HG02938 (cell line): ENCODE data around the gene ZNF317.

Experiments used
- ATAC-seq: cut with Tn5 transposase; IDR thresholded peaks from one replicate; pipeline ENCODE4 v1.9.1; 2021; ENCODE audit warnings: mild to moderate bottlenecking, moderate library complexity; ENCODE audit not compliant: unreplicated experiment

The ZNF317 gene

GRCh38 chr19:9140159-9140874, at the start of gene ZNF317:
Gene ZNF317, plus strand, starts transcription at chr19:9140397. Its CDS starts 15,620 bp downstream, at chr19:9156017.
- peak; percentile 88 for ATAC-seq

DNA sequence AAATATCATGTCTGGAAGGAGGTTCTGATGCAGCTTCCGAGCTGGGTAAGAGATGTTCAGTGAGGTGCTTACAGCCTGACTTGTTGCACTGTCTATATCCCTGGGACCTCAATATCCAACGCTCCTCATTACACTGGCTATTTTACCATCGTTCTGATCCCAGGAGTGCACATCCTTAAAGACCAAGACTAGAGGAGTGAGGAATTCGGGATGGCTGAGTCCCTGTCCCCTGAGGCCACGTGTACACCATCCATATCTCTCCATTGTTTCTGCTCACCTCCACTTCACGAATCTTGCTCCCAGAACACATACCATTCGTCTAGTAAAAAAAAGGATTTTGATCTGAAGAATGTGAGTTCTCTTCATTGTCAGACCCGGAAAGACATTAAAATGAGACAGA, 32.8 kb upstream of the ZNF317 start, which contains the start of gene OR7G2:
Gene OR7G2, minus strand, starts transcription at position 101 of the 400 bp plus-strand sequence. CDS start 4,232 bp downstream, outside the sequence.
- no peak for ATAC-seq

- ATAC-seq: no peak
Observed at GRCh38 chr19:9109959-9110358, 30.2 kb upstream of the ZNF317 start.

DNA sequence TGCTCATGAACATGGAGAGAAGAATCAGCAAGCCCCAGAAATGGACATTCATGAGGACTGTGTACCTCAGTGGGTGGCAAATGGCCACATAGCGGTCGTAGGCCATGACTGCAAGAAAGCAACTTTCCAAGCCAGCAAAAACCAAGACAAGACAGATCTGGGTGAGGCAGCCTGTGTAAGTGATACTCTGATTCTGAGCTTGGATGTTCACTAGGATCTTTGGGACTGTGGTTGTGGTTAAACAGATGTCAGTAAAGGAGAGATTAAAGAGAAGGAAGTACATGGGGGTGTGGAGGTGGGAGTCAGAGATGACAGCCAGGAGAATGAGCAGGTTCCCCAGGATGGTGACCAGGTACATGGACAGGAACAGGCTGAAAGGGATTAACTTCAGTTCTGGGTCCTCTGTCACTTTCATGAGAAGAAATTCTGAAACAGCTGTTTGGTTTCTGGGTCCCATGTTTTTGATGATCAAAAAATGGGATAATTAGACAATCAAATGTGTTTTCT, 24.8 kb upstream of the ZNF317 start, which contains the start of gene OR7G1:
Gene OR7G1, minus strand, starts transcription at position 457 of the 507 bp plus-strand sequence. Its CDS starts 0 bp downstream, at position 457.
- ATAC-seq: no peak

GRCh38 chr19:9116547-9116946, 23.6 kb upstream of the ZNF317 start:
- no peak for ATAC-seq

- no peak for ATAC-seq
Observed at GRCh38 chr19:9126900-9127405, 13.2 kb upstream of the ZNF317 start, which contains the start of gene OR7G3. Gene OR7G3, minus strand, starts transcription at chr19:9126950. Its CDS starts 0 bp downstream, at chr19:9126950.

- ATAC-seq: no peak
Observed at GRCh38 chr19:9128171-9128570, 12.0 kb upstream of the ZNF317 start.

DNA sequence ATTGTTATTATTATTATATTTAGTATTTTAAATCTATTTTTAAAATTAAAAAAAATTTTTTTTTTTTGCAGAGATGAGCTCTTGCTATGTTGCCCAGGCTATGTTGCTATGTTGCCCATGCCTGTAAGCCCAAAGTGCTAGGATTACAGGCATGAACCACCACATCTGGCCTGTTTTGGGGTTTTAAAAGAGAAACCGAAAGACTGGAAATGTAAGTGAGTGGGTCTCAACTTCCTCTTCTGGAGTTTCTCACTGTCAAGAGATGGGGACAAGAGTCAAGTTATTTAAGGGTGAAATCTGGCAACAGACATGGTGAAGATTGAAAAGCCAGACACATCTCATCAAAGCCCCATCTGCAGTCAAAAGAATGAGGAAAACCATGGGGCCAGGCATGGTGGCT, 9.2 kb upstream of the ZNF317 start:
- no peak for ATAC-seq

GRCh38 chr19:9132422-9132821, 7.8 kb upstream of the ZNF317 start:
- no peak for ATAC-seq

DNA sequence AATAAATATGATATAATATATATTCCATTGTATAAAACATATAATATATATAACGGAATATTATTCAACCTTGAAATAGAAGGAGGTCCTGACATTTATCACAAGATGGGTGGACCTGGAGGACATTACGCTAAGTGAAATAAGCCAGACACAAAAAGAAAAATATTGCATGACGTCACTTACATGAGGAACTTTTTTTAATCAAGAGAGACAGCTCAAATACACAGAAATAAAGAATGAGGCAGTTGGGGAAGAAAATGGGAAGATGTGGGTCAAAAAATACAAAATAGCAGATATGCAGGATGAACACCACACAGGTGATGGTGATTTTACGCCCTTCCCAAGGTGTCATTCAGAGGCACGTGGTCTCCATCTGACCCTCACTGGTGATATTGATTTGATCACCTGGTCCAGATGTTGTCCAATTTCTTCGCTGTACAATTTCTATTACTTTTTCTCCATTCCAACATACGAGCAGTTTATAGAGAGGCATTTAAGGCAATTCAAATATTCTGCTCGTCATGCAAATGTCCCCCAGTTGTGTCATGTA, 513 bp upstream of the ZNF317 start:
- ATAC-seq: no peak

GRCh38 chr19:9144920-9145319, 4.7 kb downstream of the ZNF317 start:
- ATAC-seq: no peak

DNA sequence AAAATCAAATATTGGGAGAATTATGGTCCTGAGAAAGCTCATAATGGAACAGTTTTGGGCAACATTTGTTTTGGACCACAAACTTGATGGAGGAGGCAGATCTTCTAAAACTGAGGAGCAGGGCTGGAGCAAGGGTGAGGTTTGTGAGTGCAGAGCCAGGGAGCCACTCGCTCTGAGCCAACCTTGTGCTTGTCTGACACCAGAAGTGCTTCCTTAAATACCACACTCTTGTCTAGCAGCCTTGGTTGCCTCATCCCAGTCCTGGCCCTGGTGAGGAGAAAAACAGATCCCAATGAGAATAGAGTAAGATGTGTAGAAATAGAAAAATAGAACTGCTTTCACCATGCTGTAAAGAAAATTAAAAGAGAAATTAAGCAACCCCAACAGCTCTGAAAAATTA, 6.7 kb downstream of the ZNF317 start:
- no peak for ATAC-seq

DNA sequence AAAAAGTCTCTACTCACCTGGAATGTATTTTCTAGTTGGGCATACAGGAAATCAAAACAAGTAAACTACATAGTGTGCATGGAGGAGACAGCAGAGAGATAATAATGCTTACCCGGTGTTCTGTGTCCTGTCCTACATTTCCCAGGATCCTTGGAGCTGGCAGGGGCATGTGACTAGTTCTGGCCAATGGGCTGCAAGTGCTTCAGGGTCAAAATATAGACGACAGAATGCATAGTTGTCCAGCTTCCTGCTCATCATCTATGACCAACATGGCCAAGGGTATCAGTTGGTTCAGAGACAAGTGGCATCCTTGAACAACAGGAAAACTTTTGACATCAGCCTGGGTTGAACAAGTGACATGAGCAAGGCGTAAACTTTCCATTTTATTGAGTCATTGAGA, 8.5 kb downstream of the ZNF317 start:
- ATAC-seq: no peak

GRCh38 chr19:9149997-9150396, 9.8 kb downstream of the ZNF317 start:
- no peak for ATAC-seq

GRCh38 chr19:9150650-9151049, 10.5 kb downstream of the ZNF317 start:
- ATAC-seq: no peak

DNA sequence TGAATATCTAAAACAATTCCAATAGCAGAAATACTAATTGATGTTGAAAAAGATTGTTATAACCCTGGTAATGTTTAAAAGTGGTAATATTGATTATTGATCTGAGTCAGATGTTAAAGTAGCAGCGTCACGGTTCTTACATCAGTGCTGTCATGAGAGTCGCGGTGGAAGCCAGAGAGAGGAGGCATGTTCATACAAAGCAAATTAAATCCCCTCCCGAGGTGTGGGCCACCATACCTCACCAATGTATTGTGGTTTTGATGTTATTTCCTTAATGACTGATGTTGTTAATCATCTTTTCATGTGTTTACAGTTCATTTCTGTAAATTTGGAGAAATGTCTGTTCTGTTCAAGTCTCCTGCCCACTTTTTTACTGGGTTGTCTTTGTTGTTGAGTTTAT, 11.2 kb downstream of the ZNF317 start:
- no peak for ATAC-seq

DNA sequence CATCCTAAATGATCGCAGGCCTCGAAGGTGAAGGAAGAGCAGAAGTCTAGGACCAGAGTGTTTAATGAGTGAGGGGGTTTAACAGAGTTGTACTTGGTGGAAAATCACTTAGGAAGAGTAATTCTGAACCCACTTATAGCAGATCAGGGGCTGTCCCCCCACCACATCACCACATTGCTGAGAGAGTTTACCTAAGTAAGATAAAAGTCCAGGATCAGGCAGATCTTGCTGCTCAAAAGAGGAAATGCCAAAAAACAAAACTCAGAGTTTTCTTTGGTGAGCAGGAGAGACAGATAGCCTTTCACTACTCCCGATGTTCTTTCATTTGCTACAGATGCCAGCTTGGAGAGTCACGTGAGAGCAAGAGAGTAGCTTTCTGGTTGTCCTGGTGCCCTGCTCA, 15.4 kb downstream of the ZNF317 start:
- ATAC-seq: no peak

GRCh38 chr19:9156304-9156703, 16.1 kb downstream of the ZNF317 start:
- ATAC-seq: no peak

- ATAC-seq: no peak
Observed at GRCh38 chr19:9159891-9160290, 19.7 kb downstream of the ZNF317 start.

DNA sequence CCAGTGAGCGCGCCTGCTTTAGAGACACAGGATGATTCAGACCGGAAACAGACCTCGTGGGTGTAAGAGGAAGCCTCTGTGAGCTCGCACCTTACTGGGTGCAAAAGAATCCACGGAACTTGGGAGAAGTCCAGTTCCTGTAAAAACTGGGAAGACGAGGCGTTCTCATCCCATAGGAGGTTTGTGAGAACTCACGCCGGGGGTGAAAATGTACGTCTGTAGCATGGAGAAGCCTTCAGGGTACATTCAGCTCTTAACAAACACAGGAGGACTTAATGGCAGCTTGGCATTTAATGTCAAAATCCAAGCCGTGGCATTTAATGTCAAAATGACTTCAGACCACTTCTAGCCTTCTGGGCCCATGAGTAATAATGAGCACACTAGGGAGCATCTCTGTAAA, 21.2 kb downstream of the ZNF317 start:
- ATAC-seq: no peak

DNA sequence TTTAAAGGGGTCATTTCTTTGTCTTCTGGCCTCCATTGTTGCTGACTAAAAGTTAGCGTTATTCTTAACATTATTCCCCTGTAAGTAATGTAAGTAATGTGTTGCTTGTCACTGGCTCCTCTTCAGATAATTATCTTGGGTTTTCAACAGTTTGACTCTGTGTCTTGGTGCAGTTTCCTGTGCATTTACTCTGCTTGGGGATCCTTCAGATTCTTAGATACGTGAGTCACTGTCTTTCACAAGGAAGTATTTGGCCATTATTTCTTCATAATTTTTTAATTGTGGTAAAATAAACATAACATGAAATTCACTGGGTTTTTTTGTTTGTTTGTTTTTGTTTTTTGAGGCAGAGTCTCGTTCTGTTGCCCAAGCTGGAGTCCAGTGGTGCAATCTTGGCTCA, 25.1 kb downstream of the ZNF317 start:
- ATAC-seq: no peak

- no peak for ATAC-seq
Observed at GRCh38 chr19:9166846-9167245, 26.6 kb downstream of the ZNF317 start.
